Chondrocyte (in vitro differentiated cells): Measurements from ENCODE around the gene ATAD5. TPM values are rescaled to one million over a fixed set of nuclear protein-coding genes. Genes with fewer than 3 reads are reported as not detected.

Experiments used
- DNase-seq: peaks from one replicate; pipeline ENCODE4 v3.0.0; 2021; ENCODE audit warnings: mixed read lengths, low spot score
- H3K27ac Mint-ChIP-seq: one replicate; pipeline ENCODE4 v1.8.0; 2021; ENCODE audit warnings: mild to moderate bottlenecking, moderate library complexity, mixed read lengths; ENCODE audit not compliant: unreplicated experiment
- H3K27me3 Mint-ChIP-seq: 2 replicates; pipeline ENCODE4 v1.8.0; 2021; ENCODE audit warnings: low read depth, mixed read lengths
- H3K36me3 Mint-ChIP-seq: 2 replicates; pipeline ENCODE4 v1.8.0; 2021; ENCODE audit warnings: low read depth, mixed read lengths
- H3K4me1 Mint-ChIP-seq: 2 replicates; pipeline ENCODE4 v1.8.0; 2021; ENCODE audit warnings: low read depth, mild to moderate bottlenecking, mixed read lengths
- H3K4me3 Mint-ChIP-seq: one replicate; pipeline ENCODE4 v1.8.0; 2021; ENCODE audit warnings: mild to moderate bottlenecking, moderate library complexity, mixed read lengths; ENCODE audit not compliant: unreplicated experiment
- H3K9me3 Mint-ChIP-seq: 2 replicates; pipeline ENCODE4 v1.8.0; 2021; ENCODE audit warnings: low read depth, mixed read lengths
- total RNA-seq: library from RNA; stranded (reverse); gene quantifications from 3 replicates; pipeline ENCODE4 v1.2.1, GENCODE V29; 2021
- TF ChIP-seq, protein P1 (sequence below): fragments of 200-600 bp; sonication (generic); IDR thresholded peaks from 2 replicates; pipeline ENCODE4 v1.5.0; 2021; ENCODE audit warnings: antibody characterized with exemption, mild to moderate bottlenecking, moderate library complexity

The ATAD5 gene
- total RNA-seq, 1 donor from 2014 or later, result 1.4 TPM

DNA sequence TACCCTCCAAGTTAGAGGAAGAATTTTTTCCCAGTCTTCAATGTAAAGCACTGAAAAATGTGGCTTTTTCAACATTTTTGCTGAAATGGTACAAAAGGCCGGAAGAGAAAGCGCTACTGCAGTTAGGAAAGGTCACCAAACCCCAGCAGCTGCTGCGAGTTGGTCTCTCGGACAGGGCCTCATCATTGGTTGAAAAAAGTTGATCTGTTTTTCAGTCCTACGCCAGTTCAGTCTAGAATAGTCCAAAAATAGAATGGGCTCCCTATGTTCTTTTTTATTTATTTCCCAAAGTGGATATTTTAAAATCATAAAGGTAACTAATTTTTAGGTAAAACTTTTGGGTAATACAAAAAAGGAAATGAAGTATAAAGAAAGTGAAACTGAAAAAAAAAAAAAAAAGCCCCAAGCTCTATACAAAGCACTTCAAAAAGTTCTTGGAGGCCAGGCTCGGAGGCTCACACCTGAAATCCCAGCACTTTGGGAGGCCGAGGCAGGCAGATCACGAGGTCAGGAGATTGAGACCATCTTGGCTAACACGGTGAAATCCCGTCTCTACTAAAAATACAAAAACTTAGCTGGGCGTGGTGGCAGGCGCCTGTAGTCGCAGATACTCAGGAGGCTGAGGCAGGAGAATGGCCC, 107.4 kb downstream of the ATAD5 start:
- H3K27ac Mint-ChIP-seq, result no peak overlapping the region
- no peaks in the 10 kb centered on the region for H3K9me3 Mint-ChIP-seq
- H3K27me3 Mint-ChIP-seq, result no peaks in the 10 kb centered on the region

DNA sequence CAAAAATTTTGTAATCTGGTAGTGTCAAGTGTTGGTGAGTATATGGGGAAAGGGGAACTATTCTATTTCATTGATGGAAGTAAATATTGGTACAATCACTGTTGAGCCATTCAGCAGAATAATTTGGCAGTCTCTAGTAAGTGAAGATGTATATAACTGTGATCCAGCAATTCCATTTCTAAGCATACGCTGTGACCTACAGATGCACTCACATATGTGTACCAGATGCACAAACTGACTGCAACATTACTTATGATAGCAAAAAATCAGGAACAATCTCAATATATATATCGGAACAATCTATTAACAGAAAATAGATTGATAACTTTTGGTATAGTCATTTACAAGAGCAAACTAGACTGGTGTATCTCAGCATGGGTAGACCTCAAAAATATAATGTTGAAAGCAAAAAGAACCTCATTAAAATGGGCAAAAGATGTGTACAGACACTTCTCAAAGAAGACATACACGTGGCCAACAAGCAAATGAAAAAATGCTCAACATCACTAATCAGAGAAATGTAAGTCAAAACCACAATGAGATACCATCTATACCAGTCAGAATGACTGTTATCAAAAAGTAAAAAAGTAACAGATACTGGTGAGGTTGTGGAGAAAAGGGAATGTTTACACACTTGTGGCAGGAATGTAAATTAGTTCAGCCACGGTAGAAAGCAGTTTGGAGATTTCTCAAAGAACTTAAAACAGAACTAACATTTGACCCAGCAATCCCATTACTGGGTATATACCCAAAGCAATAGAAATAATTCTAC, 110.7 kb downstream of the ATAD5 start:
- DNase-seq, result no peak
- no peaks in the 10 kb centered on the region for H3K27me3 Mint-ChIP-seq
- no peak overlapping the region for H3K4me3 Mint-ChIP-seq
- H3K36me3 Mint-ChIP-seq, result no peaks in the 10 kb centered on the region
- H3K9me3 Mint-ChIP-seq, result no peaks in the 10 kb centered on the region
- TF ChIP-seq, protein P1, sequence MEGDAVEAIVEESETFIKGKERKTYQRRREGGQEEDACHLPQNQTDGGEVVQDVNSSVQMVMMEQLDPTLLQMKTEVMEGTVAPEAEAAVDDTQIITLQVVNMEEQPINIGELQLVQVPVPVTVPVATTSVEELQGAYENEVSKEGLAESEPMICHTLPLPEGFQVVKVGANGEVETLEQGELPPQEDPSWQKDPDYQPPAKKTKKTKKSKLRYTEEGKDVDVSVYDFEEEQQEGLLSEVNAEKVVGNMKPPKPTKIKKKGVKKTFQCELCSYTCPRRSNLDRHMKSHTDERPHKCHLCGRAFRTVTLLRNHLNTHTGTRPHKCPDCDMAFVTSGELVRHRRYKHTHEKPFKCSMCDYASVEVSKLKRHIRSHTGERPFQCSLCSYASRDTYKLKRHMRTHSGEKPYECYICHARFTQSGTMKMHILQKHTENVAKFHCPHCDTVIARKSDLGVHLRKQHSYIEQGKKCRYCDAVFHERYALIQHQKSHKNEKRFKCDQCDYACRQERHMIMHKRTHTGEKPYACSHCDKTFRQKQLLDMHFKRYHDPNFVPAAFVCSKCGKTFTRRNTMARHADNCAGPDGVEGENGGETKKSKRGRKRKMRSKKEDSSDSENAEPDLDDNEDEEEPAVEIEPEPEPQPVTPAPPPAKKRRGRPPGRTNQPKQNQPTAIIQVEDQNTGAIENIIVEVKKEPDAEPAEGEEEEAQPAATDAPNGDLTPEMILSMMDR, result peak; percentile 27
- H3K27ac Mint-ChIP-seq, result no peak overlapping the region
- H3K4me1 Mint-ChIP-seq, result no peaks in the 10 kb centered on the region

More for the DNA sequence above, 107.4 kb downstream of the ATAD5 start:
- Mint-ChIP-seq H3K36me3 (no peaks in the 10 kb centered on the region), H3K4me1 (no peaks in the 10 kb centered on the region), H3K4me3 (no peak overlapping the region)
- DNase-seq, result no peak
- TF ChIP-seq, protein P1, result no peak

Other genes with a start within 250 kb of the ATAD5 start
- 6.8 to 9.0 TPM (median 7.7 TPM) in 3 replicates for gene CRLF3, start 7.3 kb upstream of the ATAD5 start, total RNA-seq
- 10.8 to 17.8 TPM (median 10.9 TPM) in 3 replicates for gene TEFM, start 74.3 kb downstream of the ATAD5 start, total RNA-seq
- 0.32 to 1.3 TPM (median 0.64 TPM) in 3 replicates for gene ADAP2, start 90.0 kb downstream of the ATAD5 start, total RNA-seq
- gene RNF135, start 139.1 kb downstream of the ATAD5 start, total RNA-seq, result 14.7 to 15.7 TPM (median 15.0 TPM) in 3 replicates